AG10803 (cell line): Measurements from ENCODE around the gene RAB31.

Experiments used
- DNase-seq: peaks from one replicate; pipeline ENCODE4 v3.0.0; 2010; ENCODE audit warnings: low read depth
- H3K4me3 ChIP-seq: 2 replicates; pipeline ENCODE4 v1.5.1; 2011; ENCODE audit warnings: mild to moderate bottlenecking, low read length, control low read depth
- CTCF ChIP-seq: conservative IDR thresholded peaks from 2 replicates; pipeline ENCODE4 v1.5.1; 2011; ENCODE audit warnings: mild to moderate bottlenecking, low read length, control low read depth, inconsistent platforms

RAB31 gene

GRCh38 chr18:9758624-9759075 is 50.5 kb downstream of the RAB31 start:
- no peak for TF ChIP-seq CTCF
- H3K4me3 ChIP-seq: no peak overlapping the region

GRCh38 chr18:9760641-9761040 is 52.5 kb downstream of the RAB31 start:
- no peak for DNase-seq
- H3K4me3 ChIP-seq: no peak overlapping the region
- no peak for TF ChIP-seq CTCF

More at GRCh38 chr18:9758624-9759075, 50.5 kb downstream of the RAB31 start:
- no peak for DNase-seq

- H3K4me3 ChIP-seq: no peak overlapping the region
- DNase-seq: no peak
- TF ChIP-seq CTCF: no peak
Measured at GRCh38 chr18:9762526-9762925, 54.4 kb downstream of the RAB31 start.

GRCh38 chr18:9763157-9763556 is 55.1 kb downstream of the RAB31 start:
- TF ChIP-seq CTCF: no peak
- DNase-seq: no peak
- H3K4me3 ChIP-seq: no peak overlapping the region

- H3K4me3 ChIP-seq: no peak overlapping the region
- DNase-seq: no peak
- TF ChIP-seq CTCF: no peak
Measured at GRCh38 chr18:9764011-9764481, 55.9 kb downstream of the RAB31 start.

GRCh38 chr18:9765501-9765900 is 57.4 kb downstream of the RAB31 start:
- no peak overlapping the region for H3K4me3 ChIP-seq
- no peak for DNase-seq
- TF ChIP-seq CTCF: no peak

- no peak for TF ChIP-seq CTCF
- H3K4me3 ChIP-seq: no peak overlapping the region
Measured at GRCh38 chr18:9766076-9766481, 58.0 kb downstream of the RAB31 start.

More at GRCh38 chr18:9766076-9766481, 58.0 kb downstream of the RAB31 start:
- no peak for DNase-seq
